Right renal cortex interstitium (tissue), 3 donors: ENCODE measurements around the gene EPB42. TPM values are rescaled to one million over a fixed set of nuclear protein-coding genes. Genes with fewer than 3 reads are reported as not detected.
"Not testable (repeated sequence)": the region's sequence is repeated elsewhere in the genome, so short reads cannot be mapped to it uniquely, and the experiment has no call there.

Experiments used
- DNase-seq, 3 donors: peaks; one replicate each; pipeline ENCODE4 v3.0.0-alpha.2; 2013; ENCODE audit warnings: low read depth in 3 of 3, low spot score in 2 of 3
- polyA plus RNA-seq, 3 donors: library from polyadenylated mRNA; unstranded; fragments of 120-200 nt; gene quantifications; one replicate each; pipeline ENCODE4 v1.2.1, GENCODE V29; 2013; ENCODE audit not compliant: insufficient read length in 3 of 3

Gene EPB42
- polyA plus RNA-seq, 3 donors = 1.3 to 1.8 (median 1.3) TPM

DNA sequence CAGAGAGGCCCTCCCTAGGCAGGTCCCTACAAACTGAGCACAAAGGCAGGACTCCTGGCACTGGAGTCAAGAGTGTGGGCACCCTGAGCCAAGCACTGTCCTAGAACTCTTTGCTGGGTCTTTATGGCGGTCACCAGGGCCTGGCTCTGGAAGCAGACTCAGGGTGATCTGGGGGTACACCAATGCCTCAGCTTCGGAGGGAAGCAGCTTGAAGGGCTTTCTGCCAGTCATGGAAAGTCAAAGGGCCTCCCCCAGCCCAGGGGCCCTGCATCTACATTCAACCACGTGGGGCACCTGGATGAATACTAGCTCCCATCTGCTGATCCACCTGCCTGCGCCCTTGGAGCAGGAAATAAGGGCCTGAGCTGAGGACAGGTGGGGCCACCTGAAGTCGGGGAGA is 7.4 kb downstream of the EPB42 start:
- no peak for DNase-seq

DNA sequence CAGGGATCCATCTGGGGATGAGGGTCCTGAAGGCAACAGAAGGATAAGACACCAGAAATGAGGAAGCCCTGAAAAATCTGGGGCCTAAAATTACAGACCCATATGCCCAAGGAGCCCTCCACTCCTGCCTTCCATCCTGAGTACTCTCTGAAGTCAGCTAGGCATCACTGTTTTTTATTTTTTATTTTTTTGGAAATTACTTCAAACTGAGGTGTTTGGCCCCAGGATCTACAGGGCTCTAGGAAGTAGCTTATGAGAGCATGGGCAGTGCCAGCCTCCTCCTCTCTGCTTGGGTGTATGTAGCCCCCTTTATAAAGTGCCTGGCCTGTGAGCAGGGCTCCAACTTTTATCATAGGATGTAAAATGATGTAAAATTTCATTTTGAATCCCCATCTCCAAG is 7.9 kb downstream of the EPB42 start:
- no peak for DNase-seq

DNA sequence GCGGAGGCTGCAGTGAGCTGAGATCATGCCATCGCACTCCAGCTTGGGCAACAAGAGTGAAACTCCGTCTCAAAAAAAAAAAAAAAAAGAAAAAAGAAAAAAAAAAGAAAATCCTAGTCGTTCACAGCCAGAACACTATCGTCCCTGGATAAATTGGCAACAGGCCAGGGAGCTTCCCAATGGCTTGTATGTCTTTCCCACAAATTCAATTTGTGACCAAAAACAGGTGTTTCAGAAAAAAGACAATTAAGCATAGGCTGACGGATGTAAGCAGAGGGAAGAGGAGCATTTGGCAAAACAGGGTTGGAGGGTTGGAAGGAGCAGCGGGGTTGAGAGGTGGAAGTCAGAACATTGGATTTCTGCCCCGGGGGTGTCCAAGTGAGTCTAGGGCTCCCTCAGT is 8.5 kb downstream of the EPB42 start:
- DNase-seq = no peak

DNA sequence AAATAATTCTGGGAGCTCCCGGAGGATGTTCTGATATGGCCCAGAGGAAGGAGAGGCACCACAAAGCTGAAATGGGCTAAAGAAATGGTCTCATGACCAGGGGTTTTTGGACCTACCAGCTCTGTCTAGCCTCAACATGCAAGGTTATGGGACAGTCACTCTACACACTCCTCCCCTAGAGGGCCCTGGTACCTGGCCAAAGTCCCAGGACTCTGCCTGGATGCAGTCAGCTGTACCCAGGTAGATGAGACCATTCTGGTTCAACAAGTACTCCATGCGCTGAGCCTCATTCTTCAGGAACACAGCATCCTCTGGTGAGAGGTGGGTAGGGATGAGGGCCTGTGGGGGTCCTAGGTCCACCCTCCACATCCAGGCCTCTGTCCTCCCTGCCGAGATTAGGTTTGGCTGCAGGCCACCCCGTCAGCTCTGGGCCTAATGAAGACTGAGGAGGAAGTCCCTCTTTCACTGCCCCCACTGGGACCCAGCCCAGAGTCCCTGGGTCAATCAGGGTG is 9.5 kb downstream of the EPB42 start:
- DNase-seq = no peak

DNA sequence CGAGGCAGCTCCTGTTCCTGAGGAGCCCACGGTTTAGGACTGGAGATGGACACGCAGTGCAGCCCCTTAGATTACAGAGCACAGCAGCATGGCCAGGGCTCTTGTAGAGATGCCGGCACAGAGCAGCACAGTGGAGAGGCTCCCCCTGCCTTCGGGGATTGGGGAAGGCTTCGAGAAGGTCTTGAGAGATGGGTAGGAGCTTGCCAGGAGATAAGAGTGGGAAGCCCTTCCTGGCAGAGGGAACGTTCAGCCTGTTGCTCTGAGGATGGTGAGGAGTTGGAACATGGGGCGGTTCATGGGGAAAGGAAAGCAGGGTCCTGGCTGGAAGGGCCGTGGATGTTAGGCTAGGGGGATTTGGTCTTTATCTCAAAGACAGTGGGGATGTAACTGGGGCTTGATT is 10.0 kb downstream of the EPB42 start:
- no peak for DNase-seq

DNA sequence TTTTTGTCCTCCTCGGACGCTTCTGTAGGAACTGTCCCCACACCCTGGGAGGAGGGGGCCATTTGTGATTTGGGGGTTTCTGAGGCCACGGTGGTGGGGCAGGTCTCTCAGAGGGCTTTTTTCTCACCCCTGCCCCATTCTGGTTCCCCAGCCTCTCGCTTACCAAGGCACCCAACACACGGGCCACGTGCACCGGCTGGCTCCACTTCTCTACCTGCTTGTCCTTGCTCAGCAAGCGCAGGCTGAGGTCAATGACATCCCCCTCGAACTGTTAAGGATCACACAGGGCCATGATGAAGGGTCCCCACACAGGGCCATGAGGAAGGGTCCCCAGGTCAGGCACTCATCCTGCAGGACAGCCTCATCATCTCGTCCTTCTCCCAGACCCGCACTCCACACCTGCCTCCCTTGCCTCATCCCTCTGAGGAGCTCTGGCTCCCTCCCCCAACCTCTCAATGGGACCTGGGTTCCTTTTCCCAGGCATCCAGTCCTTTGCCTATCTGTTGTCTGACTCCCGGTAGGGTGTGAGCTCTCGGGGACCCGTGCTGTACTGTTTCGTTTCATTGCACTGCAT is 10.6 kb downstream of the EPB42 start:
- no peak for DNase-seq

DNA sequence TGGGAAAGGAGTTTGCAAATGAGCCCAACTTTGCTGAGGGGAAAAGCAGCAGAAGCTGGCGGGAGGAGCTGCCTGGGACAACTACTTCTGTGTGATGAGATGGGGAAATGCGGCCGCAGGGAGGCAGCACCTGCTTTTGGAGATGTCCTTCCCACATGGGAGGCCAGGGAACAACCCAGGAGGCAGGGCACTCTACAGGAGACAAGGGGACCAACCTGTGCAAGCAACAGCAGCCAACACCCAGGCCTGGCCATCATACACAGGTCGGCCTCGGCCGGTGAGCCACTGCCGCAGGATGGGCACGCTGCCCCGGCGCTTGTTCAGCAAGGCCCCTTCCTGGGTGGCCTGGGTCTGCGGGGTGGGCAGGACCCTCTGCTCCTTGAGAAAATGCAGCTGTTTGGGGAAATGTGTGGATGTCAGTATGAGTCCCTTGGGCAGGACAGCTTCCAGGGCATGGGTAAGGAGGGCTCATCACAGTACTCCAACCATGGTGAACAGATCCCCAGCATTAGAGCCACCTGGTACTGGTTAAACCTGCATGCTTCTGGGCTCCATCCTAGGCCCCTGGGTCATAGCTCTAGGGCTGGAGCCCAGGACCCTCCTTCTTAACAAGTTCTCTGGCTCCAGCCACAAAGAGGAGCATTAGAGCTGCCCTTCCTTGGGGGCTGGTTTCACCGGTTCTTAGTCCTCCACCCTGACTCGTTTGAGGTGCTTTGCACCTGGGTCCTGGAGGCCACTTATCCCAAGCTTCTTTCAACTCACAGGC is 11.6 kb downstream of the EPB42 start:
- no peak for DNase-seq

DNA sequence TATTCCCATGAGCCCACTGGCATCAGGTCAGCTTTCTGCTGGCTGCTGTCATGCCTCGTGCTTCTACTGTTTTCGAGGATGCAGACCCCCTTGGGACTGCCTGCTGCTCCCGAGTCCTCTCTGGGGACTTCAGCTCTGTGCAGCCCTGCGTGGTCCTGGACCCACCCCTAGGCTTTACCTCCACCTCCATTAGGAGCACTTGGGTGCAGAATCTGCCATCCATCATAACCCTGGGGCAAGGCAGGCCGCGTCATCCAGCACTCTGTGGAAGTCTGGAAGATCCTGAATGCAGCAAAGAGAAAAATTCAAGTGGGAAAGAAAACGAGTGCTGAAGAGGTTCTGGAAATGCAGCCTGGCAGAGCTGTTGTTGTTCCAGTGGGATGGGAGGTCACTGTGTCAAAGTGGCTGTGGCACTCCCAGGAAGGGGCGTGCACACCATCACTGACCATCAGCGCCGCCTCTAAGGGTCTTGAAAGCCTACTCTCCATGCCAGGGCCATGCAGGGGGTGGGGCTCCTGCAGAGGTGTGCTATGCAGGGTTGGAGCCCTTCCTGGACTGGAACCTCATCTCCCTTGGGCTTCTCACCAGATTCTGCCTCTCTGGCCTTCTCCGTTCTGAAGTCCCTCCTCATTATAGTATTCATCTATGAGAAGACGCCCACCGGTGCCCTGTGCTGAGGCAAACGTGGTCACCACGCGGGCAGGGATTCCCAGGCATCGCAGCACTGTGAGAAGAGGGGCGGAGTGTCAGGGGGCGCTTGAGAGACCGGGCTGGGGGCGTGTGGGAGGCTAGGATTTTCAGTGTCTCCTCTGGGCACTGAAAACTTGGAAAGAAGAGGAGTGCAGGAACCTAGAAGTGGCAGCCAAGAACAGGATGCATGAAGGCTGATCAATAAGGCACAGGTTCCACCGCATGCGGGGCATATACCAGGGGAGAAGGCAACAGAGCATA is 12.5 kb downstream of the EPB42 start:
- no peak for DNase-seq

DNA sequence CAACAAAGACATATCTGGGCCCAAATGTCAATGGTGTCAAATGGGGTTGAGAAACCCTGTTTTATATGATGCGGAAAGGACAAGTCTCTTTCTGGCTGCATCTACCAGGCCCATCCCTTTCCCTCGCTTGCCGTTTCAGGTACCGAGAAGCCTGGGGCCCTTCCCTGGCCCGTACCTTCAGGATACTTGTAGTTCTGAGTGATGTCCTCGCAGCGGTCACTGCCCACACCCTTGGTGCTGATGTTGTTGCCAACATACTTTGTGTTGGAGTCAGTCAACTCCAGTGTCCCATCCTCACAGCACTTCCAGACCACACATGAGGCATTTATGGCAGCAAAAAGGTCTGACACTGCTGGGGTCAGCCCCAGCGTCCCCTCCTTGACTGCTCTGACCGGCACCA is 13.8 kb downstream of the EPB42 start:
- DNase-seq = no peak

DNA sequence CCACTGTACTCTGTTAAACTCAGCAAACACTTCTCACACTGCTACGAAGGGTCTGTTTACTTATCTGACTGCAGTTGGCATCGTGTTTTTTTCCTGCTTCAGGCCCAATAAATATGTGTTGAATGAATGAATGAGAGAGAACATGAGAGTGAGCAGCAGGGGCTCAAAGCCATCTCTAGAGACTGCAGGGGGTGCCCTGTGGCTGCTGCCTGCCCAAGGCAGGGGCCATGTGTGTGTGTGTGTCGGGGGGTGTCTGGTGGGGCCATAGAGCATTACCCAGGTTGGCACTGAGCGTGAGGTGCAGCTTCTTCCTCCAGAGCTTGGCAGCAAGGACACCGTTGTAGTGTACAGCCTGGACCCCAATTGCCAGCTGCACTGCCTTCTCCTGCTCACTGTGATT is 14.8 kb downstream of the EPB42 start:
- DNase-seq = no peak

DNA sequence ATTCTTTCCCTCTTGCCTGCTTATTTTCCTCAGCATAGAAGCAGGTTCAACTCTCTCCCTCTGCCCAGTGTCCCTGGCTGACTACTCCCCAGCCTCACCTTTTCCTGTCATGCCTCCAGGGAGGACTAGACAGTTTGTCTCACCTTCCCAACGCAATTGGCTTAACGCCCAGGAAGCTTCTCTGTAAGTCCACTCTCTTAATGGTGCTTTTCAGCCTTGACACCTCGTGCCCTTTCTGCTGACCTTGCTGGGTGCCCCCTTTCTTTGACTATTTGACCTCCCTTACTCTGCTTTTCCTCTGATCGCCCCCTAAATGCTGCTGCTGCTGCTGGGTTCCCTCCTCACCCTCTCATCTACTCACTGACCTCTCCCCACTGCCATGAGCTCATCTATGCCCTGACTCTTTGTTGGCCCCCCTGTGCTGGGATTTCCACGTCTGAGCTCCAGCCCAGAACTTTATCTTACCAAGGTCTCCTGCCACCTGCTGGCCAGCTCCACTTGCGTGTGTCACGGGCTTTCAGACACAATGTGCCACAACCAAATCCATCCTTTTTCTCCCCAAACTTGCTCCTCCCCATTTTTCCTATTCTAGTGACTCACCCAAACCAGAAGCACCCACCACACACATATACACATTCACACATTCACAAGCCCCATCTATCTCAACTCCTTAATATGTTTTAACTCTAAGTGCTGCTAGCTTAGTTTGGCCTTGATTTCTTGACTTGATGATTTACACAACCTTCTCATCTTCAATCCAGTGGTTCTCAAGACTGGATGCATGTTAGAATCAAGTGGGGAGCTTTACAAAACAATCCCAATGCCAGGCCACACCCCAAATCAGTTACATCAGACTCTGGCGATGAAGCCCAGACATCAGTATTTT is 16.6 kb downstream of the EPB42 start:
- no peak for DNase-seq

DNA sequence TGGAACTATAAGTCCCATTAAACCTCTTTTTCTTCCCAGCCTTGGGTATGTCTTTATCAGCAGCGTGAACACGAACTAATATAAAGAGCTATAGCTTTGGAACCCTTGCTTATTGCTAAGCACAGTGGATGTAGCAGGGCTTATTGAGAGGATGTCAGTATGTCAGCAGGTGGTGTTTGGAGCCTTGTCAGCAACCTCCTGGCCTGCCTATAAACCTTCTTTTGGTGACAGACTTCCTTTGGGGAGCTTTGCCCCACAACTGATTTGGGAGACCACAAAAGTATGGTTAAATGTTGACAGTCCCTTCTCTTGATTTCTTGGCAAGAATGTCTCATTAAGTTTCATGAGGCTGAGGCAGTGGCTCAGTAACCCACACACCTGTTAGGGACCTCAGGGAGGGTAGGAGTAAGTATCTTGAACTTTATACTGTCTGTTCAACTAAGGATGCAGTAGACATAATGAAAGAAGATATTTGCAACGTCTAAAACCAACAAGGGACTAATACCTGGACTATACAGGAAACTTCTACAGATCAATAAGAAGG is 20.8 kb downstream of the EPB42 start:
- no peak for DNase-seq

DNA sequence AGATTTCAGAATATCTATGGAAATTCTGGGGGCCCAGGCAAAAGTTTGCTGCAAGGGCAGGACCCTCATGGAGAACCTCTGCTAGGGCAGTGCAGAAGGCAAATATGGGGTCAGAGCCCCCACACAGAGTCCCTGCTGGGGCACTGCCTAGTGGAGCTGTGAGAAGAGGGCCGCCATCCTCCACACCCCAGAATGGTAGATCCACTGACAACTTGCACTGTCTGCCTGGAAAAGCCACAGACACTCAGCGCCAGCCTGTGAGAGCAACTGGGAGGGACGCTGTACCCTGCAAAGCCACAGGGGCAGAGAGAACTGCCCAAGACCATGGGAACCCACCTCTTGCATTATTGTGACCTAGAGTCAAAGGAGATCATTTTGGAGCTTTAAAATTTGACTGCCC is 21.8 kb downstream of the EPB42 start:
- no peak for DNase-seq

DNA sequence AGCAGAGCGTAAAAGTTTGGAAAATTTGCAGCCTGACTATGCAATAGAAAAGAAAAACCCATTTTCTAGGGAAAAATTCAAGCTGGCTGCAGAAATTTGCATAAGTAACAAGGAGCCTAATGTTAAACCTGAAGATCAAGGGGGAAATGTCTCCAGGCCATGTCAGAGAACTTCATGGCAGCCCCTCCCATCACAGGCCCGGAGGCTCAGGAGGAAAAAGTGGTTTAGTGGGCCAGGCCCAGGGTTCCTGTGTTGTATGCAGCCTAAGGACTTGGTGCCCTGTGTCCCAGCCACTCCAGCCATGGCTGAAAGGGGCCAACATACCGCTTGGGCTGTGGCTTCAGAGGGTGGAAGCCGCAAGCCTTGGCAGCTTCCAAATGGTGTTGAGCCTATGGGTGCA is 22.3 kb downstream of the EPB42 start:
- DNase-seq = not testable (repeated sequence)

DNA sequence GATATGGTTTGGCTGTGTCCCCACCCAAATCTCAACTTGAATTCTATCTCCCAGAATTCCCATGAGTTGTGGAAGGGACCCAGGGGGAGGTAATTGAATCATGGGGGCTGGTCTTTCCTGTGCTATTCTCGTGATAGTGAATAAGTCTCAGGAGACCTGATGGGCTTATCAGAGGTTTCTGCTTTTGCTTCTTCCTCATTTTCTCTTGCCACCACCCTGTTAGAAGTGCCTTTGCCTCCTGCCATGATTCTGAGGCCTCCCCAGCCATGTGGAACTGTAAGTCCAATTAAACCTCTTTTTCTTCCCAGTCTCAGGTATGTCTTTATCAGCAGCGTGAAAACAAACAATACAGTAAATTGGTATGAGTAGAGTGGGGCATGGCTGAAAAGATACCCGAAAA is 23.0 kb downstream of the EPB42 start:
- not testable (repeated sequence) for DNase-seq

DNA sequence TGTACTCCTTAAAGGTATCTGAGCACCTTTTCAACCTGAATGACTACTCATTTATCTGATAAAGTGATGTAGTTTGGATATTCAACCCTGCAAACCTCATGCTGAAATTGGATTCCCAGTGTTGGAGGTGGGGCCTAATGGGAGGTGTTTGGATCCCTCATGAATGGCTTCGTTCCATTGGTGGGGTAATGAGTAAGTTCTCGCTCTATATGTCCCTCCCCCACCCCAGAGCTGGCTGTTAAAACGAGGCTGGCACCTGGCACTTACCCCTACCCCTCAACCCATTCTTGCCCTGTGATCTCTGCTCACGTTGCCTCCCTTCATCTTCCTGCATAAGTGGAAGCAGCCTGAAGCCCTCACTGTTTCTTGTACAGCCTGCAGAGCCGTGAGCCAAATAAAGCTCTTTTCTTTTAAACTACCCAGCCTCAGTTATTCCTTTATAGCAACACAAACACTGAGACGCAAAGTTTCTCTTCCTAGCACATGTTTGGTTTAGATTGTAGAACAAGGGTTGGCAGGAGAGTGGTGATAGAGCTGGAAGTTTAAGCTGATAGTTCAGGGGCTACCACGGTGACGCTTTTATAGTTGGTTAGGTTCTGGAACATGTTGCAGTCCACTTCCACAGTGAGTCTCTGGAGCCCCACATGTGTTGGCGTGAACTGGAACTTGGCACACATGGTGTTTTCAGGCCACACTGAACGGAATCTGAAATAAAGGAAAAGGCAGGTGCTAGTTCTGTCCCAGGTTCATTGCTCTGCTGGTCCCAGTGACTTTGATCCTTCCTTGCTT is 23.9 kb downstream of the EPB42 start:
- DNase-seq = no peak

DNA sequence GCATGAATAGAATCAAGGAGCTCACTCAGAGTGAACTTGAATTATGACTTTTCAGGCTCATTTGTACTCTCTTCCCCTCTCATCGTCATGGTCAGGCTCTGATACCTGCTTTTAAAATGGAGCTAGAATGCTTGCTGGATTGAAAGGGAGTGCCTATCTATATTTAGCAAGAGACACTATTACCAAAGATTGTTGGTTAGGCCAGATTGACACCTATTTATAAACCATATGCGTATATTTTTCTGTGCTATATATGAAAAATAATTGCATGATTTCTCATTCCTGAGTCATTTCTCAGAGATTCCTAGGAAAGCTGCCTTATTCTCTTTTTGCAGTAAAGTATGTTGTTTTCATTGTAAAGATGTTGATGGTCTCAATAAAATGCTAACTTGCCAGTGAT is 26.0 kb downstream of the EPB42 start:
- no peak for DNase-seq

DNA sequence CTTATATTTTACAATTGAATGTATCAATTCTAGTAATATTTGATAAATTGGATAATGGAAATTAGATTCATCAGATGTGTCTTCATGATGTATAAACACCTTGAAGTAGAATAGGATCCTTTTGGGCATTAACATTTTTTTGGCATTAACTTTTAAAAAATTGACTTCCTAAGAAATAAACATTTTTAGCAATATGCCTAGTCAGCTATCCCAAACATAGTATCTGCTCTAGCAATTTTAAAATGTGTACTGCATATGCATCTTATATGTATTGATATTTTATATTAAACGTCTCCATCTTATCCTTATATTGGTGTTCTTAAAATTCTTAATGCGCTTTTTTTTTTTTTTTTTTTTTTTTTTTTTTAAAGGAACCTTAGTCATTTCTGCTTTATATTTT is 27.1 kb downstream of the EPB42 start:
- no peak for DNase-seq

DNA sequence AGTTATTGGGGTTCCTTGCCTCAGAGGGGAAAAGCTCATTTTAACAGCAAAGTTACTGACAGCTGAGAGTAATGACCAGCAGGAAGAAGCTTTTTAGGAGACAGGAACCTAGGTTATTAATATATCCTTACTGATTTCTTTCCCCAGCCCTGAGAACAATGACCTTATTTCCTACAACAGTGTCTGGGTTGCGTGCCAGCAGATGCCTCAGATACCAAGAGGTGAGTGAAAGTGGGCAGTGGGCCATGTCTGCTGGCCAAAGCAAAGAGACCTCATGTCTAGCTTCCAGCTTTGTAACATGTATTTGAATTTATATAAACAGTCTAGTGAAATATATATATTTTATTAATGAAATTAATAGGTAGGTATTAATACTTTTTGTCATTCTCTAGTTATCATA is 30.6 kb downstream of the EPB42 start:
- DNase-seq = no peak
